HG02588 (cell line): Measurements from ENCODE around the gene HOXA10.

Experiments used
- ATAC-seq: cut with Tn5 transposase; IDR thresholded peaks from one replicate; pipeline ENCODE4 v1.9.1; 2021; ENCODE audit warnings: mild to moderate bottlenecking, moderate library complexity; ENCODE audit not compliant: unreplicated experiment

The HOXA10 gene

DNA sequence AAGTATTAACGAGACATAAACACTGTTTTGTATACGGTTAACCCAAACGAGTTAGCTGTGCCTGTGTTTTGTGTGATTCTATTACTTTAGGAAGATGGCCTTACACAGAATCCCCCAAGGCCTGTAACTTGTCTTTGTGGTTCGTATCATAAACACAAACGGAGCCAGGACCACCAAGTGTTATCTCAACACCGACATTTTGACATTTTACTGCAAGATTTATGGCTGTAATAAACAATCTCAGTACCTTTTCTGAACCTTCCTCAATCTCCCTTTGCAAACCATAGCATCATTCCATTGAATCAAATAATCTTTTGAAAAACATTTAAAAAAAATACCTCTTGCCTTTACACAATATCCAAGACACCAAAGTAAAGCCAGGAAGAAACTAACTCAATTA is 41.1 kb downstream of the HOXA10 start:
- no peak for ATAC-seq

- no peak for ATAC-seq
These were observed 41.9 kb downstream of the HOXA10 start for GRCh38 chr7:27132214-27132613.

- no peak for ATAC-seq
These were observed 42.7 kb downstream of the HOXA10 start for GRCh38 chr7:27131390-27131819.

GRCh38 chr7:27130540-27131389 is 43.4 kb downstream of the HOXA10 start, which contains the start of gene HOXA4:
Gene HOXA4 (minus strand): TSS chr7:27130757. CDS start chr7:27130733, 24 bp downstream.
- ATAC-seq, result no peak

GRCh38 chr7:27129729-27130539 is 44.2 kb downstream of the HOXA10 start:
- ATAC-seq, result no peak

DNA sequence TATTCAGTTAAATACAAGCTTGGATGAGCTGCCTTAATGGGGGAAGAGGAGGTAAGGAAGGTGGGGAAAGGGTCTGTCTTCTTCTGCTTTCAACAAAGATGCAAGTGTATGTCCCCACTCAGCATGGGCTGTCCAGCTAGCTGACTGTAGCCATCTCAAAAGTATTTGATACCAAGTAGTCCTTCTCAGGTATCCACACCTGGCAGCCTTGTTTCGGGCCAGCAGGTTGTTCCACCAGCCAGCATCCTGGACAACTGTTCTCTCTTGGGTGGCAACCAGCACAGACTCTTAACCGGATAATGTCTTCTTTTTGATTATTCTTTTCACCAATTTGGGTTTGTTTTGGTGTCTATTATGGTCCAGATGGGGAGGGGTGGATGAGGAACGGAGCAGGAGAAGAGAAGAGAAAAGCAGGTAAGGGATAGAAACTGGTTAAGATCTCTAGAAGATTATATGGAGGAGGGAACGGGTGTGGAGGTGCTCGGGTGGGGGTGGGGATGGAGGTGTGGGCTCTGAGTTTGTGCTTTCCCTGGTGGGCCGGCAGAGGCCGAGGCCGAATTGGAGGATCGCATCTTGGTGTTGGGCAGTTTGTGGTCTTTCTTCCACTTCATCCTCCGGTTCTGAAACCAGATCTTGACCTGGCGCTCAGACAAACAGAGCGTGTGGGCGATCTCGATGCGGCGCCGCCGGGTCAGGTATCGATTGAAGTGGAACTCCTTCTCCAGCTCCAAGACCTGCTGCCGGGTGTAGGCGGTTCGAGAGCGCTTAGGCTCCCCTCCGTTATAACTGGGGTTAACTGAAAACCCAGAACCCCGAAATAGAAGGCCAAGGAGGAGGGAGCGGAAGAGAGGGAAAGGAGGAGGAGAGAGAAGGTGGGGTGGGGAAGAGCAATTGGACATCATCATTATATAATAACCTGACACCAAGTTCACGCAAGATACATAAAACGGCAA is 45.1 kb downstream of the HOXA10 start:
- ATAC-seq, result no peak

DNA sequence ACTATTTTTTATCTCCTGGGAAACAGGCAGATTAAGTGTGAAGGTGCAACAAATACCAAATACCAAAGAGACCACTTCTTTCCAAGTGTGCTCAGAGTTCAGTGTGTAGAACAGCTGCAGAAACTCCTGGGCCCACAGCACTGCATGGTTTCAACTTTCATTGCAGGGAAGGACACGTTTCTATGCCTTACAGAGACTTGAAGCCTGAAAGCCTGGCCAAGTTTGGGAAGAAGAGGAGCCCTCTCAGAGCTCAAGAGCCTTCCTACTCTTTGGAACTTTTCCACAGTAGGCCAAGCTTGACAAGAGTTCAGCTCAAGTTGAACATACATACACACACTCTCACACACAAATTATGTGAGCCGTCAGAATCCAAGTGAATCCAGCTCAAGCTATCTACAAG is 46.1 kb downstream of the HOXA10 start:
- ATAC-seq, result no peak

- no peak for ATAC-seq
These were observed 47.4 kb downstream of the HOXA10 start for GRCh38 chr7:27126596-27127327.

DNA sequence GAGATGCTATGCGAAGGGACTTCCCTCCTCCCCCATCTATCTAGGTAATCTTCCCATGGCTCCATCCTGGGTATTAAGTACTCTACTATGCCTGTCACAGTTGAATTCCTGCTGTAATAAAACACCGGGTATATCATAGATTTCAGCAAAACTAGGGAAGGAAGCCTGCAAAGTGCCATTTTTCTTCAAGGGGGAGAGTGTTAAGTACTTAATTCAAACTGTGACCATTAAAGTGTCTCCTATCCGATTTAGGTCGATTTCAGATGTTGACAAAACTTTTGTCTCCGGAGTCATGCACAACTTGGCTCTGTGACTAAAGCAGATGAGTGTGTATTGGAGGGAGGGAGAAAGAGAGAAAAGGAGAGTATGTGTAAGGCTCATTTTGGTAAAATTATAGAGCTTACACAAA is 48.1 kb downstream of the HOXA10 start:
- no peak for ATAC-seq

DNA sequence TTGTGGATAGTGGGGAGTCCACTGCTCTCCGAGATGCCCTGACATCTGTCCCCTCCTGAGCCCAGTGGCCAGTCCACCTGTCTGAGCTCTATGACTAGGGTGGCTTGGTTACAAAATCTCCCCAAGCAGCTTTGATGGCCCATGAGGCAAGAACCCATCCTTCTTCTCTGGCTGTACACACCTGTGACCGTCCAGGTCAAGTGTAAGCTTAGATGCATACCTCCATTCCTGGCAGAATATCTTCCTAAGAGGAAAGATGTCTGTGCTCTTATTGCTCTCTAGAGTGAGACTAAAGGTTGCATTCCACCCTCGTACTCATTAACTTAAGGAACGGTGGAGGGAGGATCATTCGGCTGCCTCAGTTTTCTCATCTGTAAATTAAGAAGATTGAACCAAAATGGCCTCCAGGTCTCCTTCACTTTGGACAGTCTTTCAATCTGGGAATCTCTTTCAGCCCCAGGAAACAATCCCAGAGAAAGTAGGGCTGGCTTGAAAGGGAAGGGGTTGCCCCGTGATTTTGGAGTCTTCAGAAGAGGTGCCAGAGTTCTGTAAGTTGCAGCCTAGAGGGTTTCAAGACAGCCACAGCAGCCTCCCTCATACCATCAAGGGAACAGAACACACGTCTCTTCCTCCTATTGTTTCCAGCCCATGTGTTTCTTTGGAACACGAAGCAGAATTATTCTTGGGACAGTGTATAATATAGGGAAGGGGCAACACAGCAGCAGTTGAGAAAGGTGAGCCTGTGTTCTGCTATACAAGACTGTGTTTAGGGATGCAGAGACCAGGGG is 49.0 kb downstream of the HOXA10 start:
- no peak for ATAC-seq

DNA sequence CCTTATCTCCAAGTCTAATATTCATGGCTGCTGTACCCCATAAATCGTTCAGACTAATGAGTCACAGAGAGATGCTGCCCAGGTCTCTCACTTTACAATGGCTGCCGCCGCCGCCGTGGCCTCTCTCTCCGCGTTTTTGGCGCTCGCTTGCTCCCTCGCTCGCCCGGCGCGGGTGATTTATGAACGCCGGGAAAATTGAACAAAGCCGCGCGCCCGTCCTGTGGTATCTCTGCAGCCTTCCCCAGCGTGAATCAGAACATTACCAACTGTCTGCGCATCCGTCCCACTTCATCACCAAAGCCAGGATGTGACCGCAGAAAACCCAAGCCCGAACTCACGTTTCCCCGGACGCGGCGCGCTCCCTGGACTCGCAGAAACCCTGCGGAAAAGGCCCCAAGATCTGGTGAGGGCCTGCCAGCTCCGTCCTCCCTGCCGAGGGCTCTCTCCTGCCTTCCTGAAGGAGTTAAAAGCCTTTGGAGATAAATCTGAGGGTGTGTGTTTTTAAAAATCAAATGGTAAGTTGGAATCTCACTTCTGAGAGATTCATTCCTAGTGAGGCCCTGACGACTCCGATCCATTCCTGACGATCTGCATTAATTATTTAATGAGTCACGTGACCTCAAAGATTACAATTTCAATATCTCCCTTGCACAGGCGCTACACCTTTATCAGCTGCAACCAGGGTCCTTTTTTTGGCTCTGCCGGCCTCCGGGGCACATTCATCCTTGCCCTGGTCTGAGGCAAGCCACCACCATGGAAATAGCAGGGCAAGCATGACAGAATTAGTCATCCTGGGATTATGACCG is 49.8 kb downstream of the HOXA10 start:
- no peak for ATAC-seq

DNA sequence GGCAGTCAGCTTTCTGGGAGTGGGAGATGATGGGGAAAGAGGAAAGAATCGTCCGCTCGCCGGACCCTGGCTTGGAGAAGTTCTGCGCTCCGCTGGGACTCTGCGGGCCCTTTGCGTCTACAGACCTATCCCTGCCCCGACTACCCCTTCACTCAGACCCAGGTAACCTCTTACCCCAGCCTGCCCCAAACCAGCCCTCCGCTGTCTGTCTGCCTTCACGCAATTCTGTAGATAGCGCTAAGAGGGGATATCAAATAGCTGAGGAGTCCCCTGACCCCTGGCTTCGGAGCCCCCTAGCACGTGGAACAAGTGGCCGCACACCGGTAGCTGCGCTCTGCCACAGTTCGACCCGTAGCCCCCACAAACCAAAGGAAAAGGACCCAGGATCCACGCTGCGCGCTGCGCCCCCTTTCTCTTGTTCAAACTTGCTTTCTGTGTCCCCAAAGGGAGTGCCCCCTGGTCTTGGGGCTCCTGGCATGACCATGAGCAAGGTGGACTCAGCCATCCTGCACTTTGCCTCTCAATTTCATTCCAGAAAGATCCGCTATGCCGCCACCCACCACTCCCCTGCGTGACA is 50.6 kb downstream of the HOXA10 start:
- ATAC-seq, result no peak

- ATAC-seq, result no peak
These were observed 51.1 kb downstream of the HOXA10 start for GRCh38 chr7:27123007-27123476.

DNA sequence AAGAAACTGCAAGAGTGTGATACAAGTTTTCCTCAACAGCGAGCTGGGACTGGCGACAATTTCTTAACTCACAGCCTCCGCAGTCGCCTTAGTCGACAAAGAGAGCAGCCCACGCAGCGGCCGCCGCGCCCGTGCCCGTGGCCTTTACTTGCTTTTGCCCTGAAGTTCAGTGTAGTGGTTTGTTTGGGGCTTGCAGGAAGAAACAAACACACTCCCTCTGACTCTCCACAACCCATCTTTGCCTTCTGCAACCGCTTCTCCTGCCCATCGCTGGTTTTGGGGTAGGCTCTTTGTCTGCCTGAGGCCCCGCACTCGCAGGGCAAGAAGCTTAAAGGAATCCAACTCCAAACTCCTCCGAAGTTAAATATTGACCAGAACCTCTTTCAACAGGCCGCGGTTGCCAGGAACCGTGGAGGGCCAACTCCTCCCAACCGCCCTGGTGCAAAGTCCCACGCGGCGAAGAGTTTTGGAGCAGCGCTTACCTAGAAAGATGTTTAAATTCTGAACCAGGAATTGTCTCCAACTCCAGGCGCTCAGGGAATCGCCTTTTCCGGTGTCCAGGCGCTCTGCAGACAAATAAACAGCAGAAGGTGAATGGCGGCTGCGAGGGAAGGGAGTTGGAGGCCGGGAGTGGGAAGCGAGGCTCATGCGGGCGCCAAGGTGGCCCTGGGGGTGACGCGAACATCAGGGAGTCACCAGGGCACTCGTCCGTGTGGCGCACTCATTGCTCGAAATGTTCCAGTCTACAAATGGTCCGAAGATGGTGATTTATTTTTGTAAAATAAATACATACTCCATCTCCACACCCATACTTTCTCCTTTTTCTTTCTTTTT is 51.8 kb downstream of the HOXA10 start:
- no peak for ATAC-seq

- ATAC-seq, result no peak
These were observed 52.4 kb downstream of the HOXA10 start for GRCh38 chr7:27121684-27122076.
